IPS-18c (cell line): ENCODE results near the gene MRPS12.

Experiments used
- H3K4me3 ChIP-seq: 2 replicates; pipeline ENCODE4 v1.7.0; 2013; ENCODE audit warnings: low read depth, mild to moderate bottlenecking, low read length, moderate library complexity; ENCODE audit not compliant: insufficient read depth
- H3K9me3 ChIP-seq: one replicate; pipeline ENCODE4 v1.6.1; 2013; ENCODE audit warnings: mild to moderate bottlenecking, low read length, moderate library complexity; ENCODE audit not compliant: control insufficient read depth, insufficient read depth

MRPS12 gene

GRCh38 chr19:38980583-38981374, 50.0 kb downstream of the MRPS12 start:
- Histone ChIP-seq H3K4me3 (no peak overlapping the region), H3K9me3 (peaks cover 7% of the 10 kb centered on the region)
